Heart left ventricle (tissue), 13 donors: ENCODE measurements around the gene C20orf202.

Experiments used
- CTCF ChIP-seq, 12 donors: fragments of 200-600 bp; sonication (generic) in 4 of 12; IDR thresholded peaks; one replicate each; pipeline versions ENCODE4 v1.5.0 to v1.8.0; 2018 to 2022; ENCODE audit warnings: antibody characterized with exemption in 12 of 12, mild to moderate bottlenecking in 5 of 12
- POLR2A ChIP-seq, 2 donors: fragments of 450-650 bp; IDR thresholded peaks; one replicate each; pipeline ENCODE4 v1.6.1; 2017; ENCODE audit warnings: antibody characterized with exemption in 2 of 2, mild to moderate bottlenecking in 2 of 2, moderate library complexity in 2 of 2
- donor health status: ischemic (EF 13 %, LVEDD 7.1; RV severe dilation, severe dysfunction).
- donor health status: DM: no; HTN: yes; CAD: no.
- donor health status: DM: no; HTN: no; CAD: no.
- donor health status: ischemic (EF 25% LVEDD 6.9; RV normal size, moderate dysfunction).
- donor health status: ischemic (EF 25% LVEDD 5.7; RV mildly dilated, moderate dysfunction).
- donor health status: ischemic (EF 35%, LVEDD 5.7; RV mildly dilated, moderate dysfunction).
- donor health status: nonischemic (EF 11% LVEDD 7.7; RV severe dilation, severe dysfunction).
- donor health status: DM: yes; HTN: yes; CAD: no.
- donor health status: PGD.
- donor health status: ischemic (EF 29% LVEDD 5.4; RV normal size, mild dysfunction).
- donor health status: nonischemic (EF 23%, LVEDD 6.1; RV moderate dilation, normal function).

- TF ChIP-seq CTCF (IDR thresholded peaks at IDR 0.05), result no peak
- no peak for TF ChIP-seq POLR2A (IDR thresholded peaks at IDR 0.05)
Measured at GRCh38 chr20:1204113-1204512, 859 bp downstream of the C20orf202 start.
